HEK293 (cell line): ENCODE data around the gene CCL14.

ENCODE experiments used
- CTCF ChIA-PET: fragments of 350-600 bp; formaldehyde crosslinking; extraction: SDS; loops from one replicate; lab custom pipeline; 2021; ENCODE audit warnings: antibody characterized with exemption; lab: Yijun Ruan, JAX
- POLR2A ChIA-PET: fragments of 300-600 bp; formaldehyde crosslinking; extraction: SDS; loops from one replicate; lab custom pipeline; 2020; ENCODE audit warnings: antibody characterized with exemption, inconsistent platforms; lab: Yijun Ruan, JAX
- H3K27ac ChIP-seq: fragments of 200-500 bp; sonication (Bioruptor generic); 2 replicates; pipeline ENCODE4 v1.5.1; 2014; ENCODE audit warnings: low read depth, low read length, control low read depth, inconsistent platforms; ENCODE audit errors: extremely low read depth
- H3K36me3 ChIP-seq, 2 experiments: fragments of 200-500 bp in 1 of 2; sonication (Bioruptor generic) in 1 of 2; 1 replicate in 1 of 2; 2 replicates in 1 of 2; pipeline ENCODE4 v1.5.1; 2014 to 2017; ENCODE audit warnings: inconsistent platforms in 2 of 2, low read length in 2 of 2; ENCODE audit not compliant: control insufficient read depth in 2 of 2, insufficient read depth in 1 of 2
- H3K4me1 ChIP-seq: fragments of 200-500 bp; sonication (Bioruptor generic); 2 replicates; pipeline ENCODE4 v1.5.1; 2014; ENCODE audit warnings: mild to moderate bottlenecking, low read length, inconsistent platforms; ENCODE audit not compliant: control insufficient read depth, insufficient read depth
- H3K4me3 ChIP-seq: 2 replicates; pipeline ENCODE4 v1.5.1; 2011; ENCODE audit warnings: low read depth, mild to moderate bottlenecking, control low read depth, low read length, moderate library complexity
- H3K9me3 ChIP-seq: fragments of 200-500 bp; sonication (Bioruptor generic); 2 replicates; pipeline ENCODE4 v1.5.1; 2014; ENCODE audit warnings: low read depth, low read length, inconsistent platforms; ENCODE audit not compliant: control insufficient read depth, insufficient read depth
- BCL6B ChIP-seq: fragments of 450-650 bp; formaldehyde crosslinking; IDR thresholded peaks from 2 replicates; pipeline ENCODE4 v1.5.1; 2017; ENCODE audit warnings: missing biosample characterization, missing genetic modification characterization
- PRDM4 ChIP-seq: fragments of 450-650 bp; formaldehyde crosslinking; IDR thresholded peaks from 2 replicates; pipeline ENCODE4 v1.5.1; 2017; ENCODE audit warnings: missing biosample characterization, missing genetic modification characterization
- PRDM6 ChIP-seq: fragments of 450-650 bp; formaldehyde crosslinking; IDR thresholded peaks from 2 replicates; pipeline ENCODE4 v1.5.1; 2017; ENCODE audit warnings: missing biosample characterization, missing genetic modification characterization
- TCF7L2 ChIP-seq: IDR thresholded peaks from 2 replicates; pipeline ENCODE4 v1.6.1; 2011; ENCODE audit warnings: low read depth, mild to moderate bottlenecking, inconsistent platforms, low read length, moderate library complexity, borderline replicate concordance
- TSHZ1 ChIP-seq: fragments of 450-650 bp; formaldehyde crosslinking; IDR thresholded peaks from 2 replicates; pipeline ENCODE4 v1.5.1; 2016; ENCODE audit warnings: missing biosample characterization, missing genetic modification characterization, borderline replicate concordance
- WT1 ChIP-seq: fragments of 450-650 bp; formaldehyde crosslinking; IDR thresholded peaks from 2 replicates; pipeline ENCODE4 v1.5.1; 2016; ENCODE audit warnings: missing biosample characterization, missing genetic modification characterization
- ZEB2 ChIP-seq: fragments of 450-650 bp; formaldehyde crosslinking; IDR thresholded peaks from 2 replicates; pipeline ENCODE4 v1.5.1; 2016; ENCODE audit warnings: missing biosample characterization, missing genetic modification characterization
- ZFP41 ChIP-seq: fragments of 450-650 bp; formaldehyde crosslinking; IDR thresholded peaks from 2 replicates; pipeline ENCODE4 v1.5.1; 2016; ENCODE audit warnings: missing biosample characterization, missing genetic modification characterization, borderline replicate concordance
- ZIC2 ChIP-seq: fragments of 450-650 bp; formaldehyde crosslinking; IDR thresholded peaks from 2 replicates; pipeline ENCODE4 v1.5.1; 2016; ENCODE audit warnings: missing biosample characterization, missing genetic modification characterization
- ZNF114 ChIP-seq: fragments of 450-650 bp; formaldehyde crosslinking; IDR thresholded peaks from 2 replicates; pipeline ENCODE4 v1.5.0; 2017; ENCODE audit warnings: missing biosample characterization, missing genetic modification characterization
- ZNF140 ChIP-seq: fragments of 450-650 bp; formaldehyde crosslinking; IDR thresholded peaks from 2 replicates; pipeline ENCODE4 v1.5.1; 2016; ENCODE audit warnings: missing biosample characterization, missing genetic modification characterization
- ZNF292 ChIP-seq: fragments of 450-650 bp; formaldehyde crosslinking; IDR thresholded peaks from 2 replicates; pipeline ENCODE4 v1.5.1; 2016; ENCODE audit warnings: low read depth, missing biosample characterization, missing genetic modification characterization, borderline replicate concordance
- ZNF302 ChIP-seq: fragments of 450-650 bp; formaldehyde crosslinking; IDR thresholded peaks from 2 replicates; pipeline ENCODE4 v1.5.1; 2016; ENCODE audit warnings: missing biosample characterization, missing genetic modification characterization, low read depth
- ZNF362 ChIP-seq: fragments of 450-650 bp; formaldehyde crosslinking; IDR thresholded peaks from 2 replicates; pipeline ENCODE4 v1.5.1; 2016; ENCODE audit warnings: missing biosample characterization, missing genetic modification characterization
- ZNF398 ChIP-seq: fragments of 450-650 bp; formaldehyde crosslinking; IDR thresholded peaks from 2 replicates; pipeline ENCODE4 v1.5.1; 2017; ENCODE audit warnings: missing biosample characterization, missing genetic modification characterization
- ZNF48 ChIP-seq: fragments of 450-650 bp; formaldehyde crosslinking; IDR thresholded peaks from 2 replicates; pipeline ENCODE4 v1.5.1; 2016; ENCODE audit warnings: missing biosample characterization, missing genetic modification characterization
- ZNF514 ChIP-seq: fragments of 450-650 bp; formaldehyde crosslinking; IDR thresholded peaks from 2 replicates; pipeline ENCODE4 v1.5.1; 2016; ENCODE audit warnings: missing biosample characterization, missing genetic modification characterization
- ZNF544 ChIP-seq: fragments of 450-650 bp; formaldehyde crosslinking; IDR thresholded peaks from 2 replicates; pipeline ENCODE4 v1.5.0; 2017; ENCODE audit warnings: missing biosample characterization, missing genetic modification characterization
- ZNF555 ChIP-seq: fragments of 450-650 bp; formaldehyde crosslinking; conservative IDR thresholded peaks from 2 replicates; pipeline ENCODE4 v1.5.1; 2017; ENCODE audit warnings: missing biosample characterization, mild to moderate bottlenecking, missing genetic modification characterization, inconsistent platforms
- ZNF561 ChIP-seq: fragments of 450-650 bp; IDR thresholded peaks from 2 replicates; pipeline ENCODE4 v1.5.1; 2018; ENCODE audit warnings: missing biosample characterization, missing genetic modification characterization, borderline replicate concordance
- ZNF596 ChIP-seq: fragments of 450-650 bp; IDR thresholded peaks from 2 replicates; pipeline ENCODE4 v1.5.0; 2018; ENCODE audit warnings: missing biosample characterization, mild to moderate bottlenecking, missing genetic modification characterization, moderate library complexity
- ZNF621 ChIP-seq: fragments of 450-650 bp; formaldehyde crosslinking; IDR thresholded peaks from 2 replicates; pipeline ENCODE4 v1.5.1; 2017; ENCODE audit warnings: missing biosample characterization, missing genetic modification characterization
- ZNF792 ChIP-seq: fragments of 450-650 bp; formaldehyde crosslinking; IDR thresholded peaks from 2 replicates; pipeline ENCODE4 v1.5.1; 2016; ENCODE audit warnings: missing biosample characterization, missing genetic modification characterization
- ZNF830 ChIP-seq: fragments of 450-650 bp; IDR thresholded peaks from 2 replicates; pipeline ENCODE4 v1.5.0; 2018; ENCODE audit warnings: missing biosample characterization, missing genetic modification characterization, low read depth, mild to moderate bottlenecking, moderate library complexity

Gene CCL14

GRCh38 chr17:35986643-35987042 is at the start of gene CCL14:
TSS of gene CCL14 (minus strand) at chr17:35986729. CDS start at chr17:35986649, 80 bp downstream.
- Histone ChIP-seq H3K9me3 (no peaks in the 10 kb centered on the region), H3K27ac (no peak within 1 kb of the TSS), H3K4me3 (no peak within 1 kb of the TSS), H3K4me1 (no peaks in the 10 kb centered on the region), H3K36me3 (no peaks in the 10 kb centered on the region)
- ChIA-PET CTCF (interaction anchor here (1.0 to 3.1 kb wide), 4 partner anchors 17 to 163 kb away, joined by 3 to 21 read pairs (median 8); no protein-coding TSS in a partner anchor), POLR2A (no interaction called here)
- TF ChIP-seq ZNF621 (tag by site-specific recombination) (no peak), ZIC2 (no peak), PRDM6 (tag by site-specific recombination) (no peak), ZNF830 (no peak), ZNF792 (tag by site-specific recombination) (no peak), ZEB2 (tag by site-specific recombination) (no peak), PRDM4 (no peak), ZNF514 (no peak), ZNF114 (tag by site-specific recombination) (no peak), ZNF398 (tag by site-specific recombination) (no peak), ZNF362 (tag by site-specific recombination) (no peak), ZNF48 (tag by site-specific recombination) (no peak), ZFP41 (tag by site-specific recombination) (no peak), ZNF555 (no peak)

- H3K4me1 ChIP-seq: no peaks in the 10 kb centered on the region
- no peaks in the 10 kb centered on the region for H3K36me3 ChIP-seq
- ChIA-PET CTCF (interaction anchor here (0.7 to 1.2 kb wide), 2 partner anchors 43 to 113 kb away, joined by 3 read pairs; no protein-coding TSS in a partner anchor), POLR2A (no interaction called here)
- H3K27ac ChIP-seq: no peak overlapping the region
- H3K9me3 ChIP-seq: no peaks in the 10 kb centered on the region
- no peak overlapping the region for H3K4me3 ChIP-seq
- no peak for TF ChIP-seq ZNF561 (tag by site-specific recombination)
- TF ChIP-seq BCL6B (tag by site-specific recombination): no peak
- no peak for TF ChIP-seq ZNF596
- no peak for TF ChIP-seq TCF7L2
- no peak for TF ChIP-seq ZNF302
- TF ChIP-seq ZNF140 (tag by site-specific recombination): no peak
- TF ChIP-seq TSHZ1: no peak
- no peak for TF ChIP-seq ZNF544 (tag by site-specific recombination)
- TF ChIP-seq WT1 (tag by site-specific recombination): no peak
- TF ChIP-seq ZNF292: no peak
Observed at GRCh38 chr17:36036235-36036634, 49.7 kb upstream of the CCL14 start.
